ENCODE measurements around the gene CHRNA1.

- TF ChIP-seq EZH2 (IDR thresholded peaks at IDR 0.05; ENCODE audit: borderline replicate concordance, low read length), result no peak
- no peak for TF ChIP-seq CTCF (IDR thresholded peaks at IDR 0.05; ENCODE audit: low read length)
Measured at GRCh38 chr2:174784909-174785308, 20.6 kb upstream of the CHRNA1 start.

All from OCI-LY1 (cell line).